Endothelial cell of umbilical vein (primary cell): ENCODE data around the gene ZNF341.

Experiments
- EZH2 ChIP-seq: IDR thresholded peaks from 2 replicates; pipeline ENCODE4 v1.6.1; 2012; ENCODE audit warnings: borderline replicate concordance, low read depth, mild to moderate bottlenecking, moderate library complexity, low read length, inconsistent platforms; ENCODE audit not compliant: severe bottlenecking
- FOS ChIP-seq: IDR thresholded peaks from 2 replicates; pipeline ENCODE4 v1.6.1; 2011; ENCODE audit warnings: mild to moderate bottlenecking, low read length, moderate library complexity, borderline replicate concordance; ENCODE audit not compliant: insufficient read depth
- POLR2A ChIP-seq: IDR thresholded peaks from 2 replicates; pipeline ENCODE4 v1.6.1; 2012; ENCODE audit warnings: low read depth, mild to moderate bottlenecking, control low read depth, low read length
- POLR2AphosphoS5 ChIP-seq: IDR thresholded peaks from 2 replicates; pipeline ENCODE4 v1.6.1; 2012; ENCODE audit warnings: low read depth, mild to moderate bottlenecking, control low read depth, low read length, moderate library complexity; ENCODE audit not compliant: insufficient read depth
- TF ChIP-seq, protein P1 (sequence below), 2 donors: IDR thresholded peaks; 1 replicate in 1 of 2; 2 replicates in 1 of 2; pipeline ENCODE4 v1.5.1; 2011; ENCODE audit warnings: low read length in 2 of 2, mild to moderate bottlenecking in 2 of 2, moderate library complexity in 2 of 2, control low read depth in 1 of 2, inconsistent platforms in 1 of 2, low read depth in 1 of 2; ENCODE audit not compliant: insufficient read depth in 1 of 2; ENCODE audit errors: extremely low read depth in 1 of 2
- TF ChIP-seq, protein P2 (sequence below): IDR thresholded peaks from 2 replicates; pipeline ENCODE4 v1.6.1; 2011; ENCODE audit not compliant: insufficient read depth, insufficient read length

DNA sequence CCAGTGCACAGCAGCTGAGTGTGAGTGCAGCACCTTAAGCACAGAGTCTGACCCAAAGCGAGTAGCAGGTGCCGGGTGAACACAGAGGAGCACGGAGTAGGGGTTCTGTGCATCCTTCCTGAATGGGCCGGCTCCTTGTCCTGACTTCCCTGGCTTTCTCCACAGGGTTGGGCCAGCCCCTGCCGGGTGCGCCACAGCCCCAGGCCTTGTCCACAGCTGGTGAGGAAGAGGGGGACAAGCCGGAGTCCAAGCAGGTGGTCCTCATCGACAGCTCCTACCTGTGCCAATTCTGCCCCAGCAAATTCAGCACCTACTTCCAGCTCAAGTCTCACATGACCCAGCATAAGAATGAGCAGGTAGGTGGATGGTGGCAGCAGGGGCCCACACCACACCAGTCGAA is 34.9 kb downstream of the ZNF341 start:
- TF ChIP-seq, protein P1, sequence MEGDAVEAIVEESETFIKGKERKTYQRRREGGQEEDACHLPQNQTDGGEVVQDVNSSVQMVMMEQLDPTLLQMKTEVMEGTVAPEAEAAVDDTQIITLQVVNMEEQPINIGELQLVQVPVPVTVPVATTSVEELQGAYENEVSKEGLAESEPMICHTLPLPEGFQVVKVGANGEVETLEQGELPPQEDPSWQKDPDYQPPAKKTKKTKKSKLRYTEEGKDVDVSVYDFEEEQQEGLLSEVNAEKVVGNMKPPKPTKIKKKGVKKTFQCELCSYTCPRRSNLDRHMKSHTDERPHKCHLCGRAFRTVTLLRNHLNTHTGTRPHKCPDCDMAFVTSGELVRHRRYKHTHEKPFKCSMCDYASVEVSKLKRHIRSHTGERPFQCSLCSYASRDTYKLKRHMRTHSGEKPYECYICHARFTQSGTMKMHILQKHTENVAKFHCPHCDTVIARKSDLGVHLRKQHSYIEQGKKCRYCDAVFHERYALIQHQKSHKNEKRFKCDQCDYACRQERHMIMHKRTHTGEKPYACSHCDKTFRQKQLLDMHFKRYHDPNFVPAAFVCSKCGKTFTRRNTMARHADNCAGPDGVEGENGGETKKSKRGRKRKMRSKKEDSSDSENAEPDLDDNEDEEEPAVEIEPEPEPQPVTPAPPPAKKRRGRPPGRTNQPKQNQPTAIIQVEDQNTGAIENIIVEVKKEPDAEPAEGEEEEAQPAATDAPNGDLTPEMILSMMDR (IDR thresholded peaks at IDR 0.05; ENCODE audit: extremely low read depth in 1 of 2, insufficient read depth in 1 of 2, low read depth in 1 of 2, low read length in 2 of 2): no peak
- TF ChIP-seq POLR2AphosphoS5 (no peak), EZH2 (no peak), FOS (no peak), POLR2A (no peak)
- TF ChIP-seq, protein P2, sequence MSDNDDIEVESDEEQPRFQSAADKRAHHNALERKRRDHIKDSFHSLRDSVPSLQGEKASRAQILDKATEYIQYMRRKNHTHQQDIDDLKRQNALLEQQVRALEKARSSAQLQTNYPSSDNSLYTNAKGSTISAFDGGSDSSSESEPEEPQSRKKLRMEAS: no peak
